Measurements from ENCODE around the gene RNF150.
"Not testable (repeated sequence)": the region's sequence is repeated elsewhere in the genome, so short reads cannot be mapped to it uniquely, and the experiment has no call there.

The RNF150 gene

GRCh38 chr4:140810591-140811169 lies 322.6 kb downstream of the RNF150 start:
- DNase-seq: not testable (repeated sequence)
